T-helper 22 cell (primary cell): ENCODE results near the gene DHRS1.

Experiments
- DNase-seq: peaks from one replicate; pipeline ENCODE4 v3.0.0-alpha.2; 2020; ENCODE audit warnings: low read depth

DHRS1 gene

GRCh38 chr14:24309538-24310264, 10.1 kb upstream of the DHRS1 start, which contains the start of gene LTB4R2:
LTB4R2 (plus strand) TSS chr14:24310140; CDS start chr14:24310665, 525 bp downstream.
- no peak for DNase-seq

DNA sequence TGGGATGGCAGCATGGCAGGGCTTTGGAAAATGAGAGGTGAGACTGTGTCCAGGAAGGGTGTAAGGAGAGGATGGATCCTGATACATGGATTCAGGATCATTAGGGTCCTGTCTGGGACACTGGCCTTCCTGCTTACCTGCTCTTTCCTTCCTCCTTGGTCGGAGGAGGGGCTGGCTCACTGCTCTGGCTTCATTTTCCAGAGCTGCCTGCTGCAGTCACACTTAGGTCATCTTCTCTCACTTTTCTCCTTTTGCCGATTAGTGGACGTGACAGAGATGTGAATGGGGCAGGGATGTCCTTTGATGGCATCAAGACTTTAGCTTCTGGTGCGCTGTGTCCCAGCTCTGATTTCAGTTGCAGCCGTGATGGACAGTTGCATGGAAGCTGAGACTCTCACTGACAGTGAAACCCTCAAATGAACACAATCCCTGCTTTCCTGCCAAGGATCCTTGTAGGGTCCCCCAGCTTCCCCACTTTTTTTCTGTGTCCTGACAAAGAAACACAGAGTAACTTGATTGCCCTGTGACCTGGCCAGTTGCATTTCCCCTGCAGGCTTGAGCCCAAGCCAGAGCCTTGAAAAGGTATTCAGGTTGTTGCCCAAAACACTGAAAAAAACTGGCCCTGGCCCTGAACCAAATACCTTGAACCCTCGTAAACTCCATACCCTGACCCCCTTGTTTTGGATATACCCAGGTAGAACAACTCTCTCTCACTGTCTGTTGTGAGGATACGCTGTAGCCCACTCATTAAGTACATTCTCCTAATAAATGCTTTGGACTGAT, 9.0 kb upstream of the DHRS1 start:
- DNase-seq, result no peak

- DNase-seq, result peak; percentile 23
Observed at GRCh38 chr14:24307575-24308341, 8.2 kb upstream of the DHRS1 start, which contains the start of gene CIDEB. CIDEB (minus strand) TSS chr14:24307977; CDS start chr14:24307858, 119 bp downstream.

DNA sequence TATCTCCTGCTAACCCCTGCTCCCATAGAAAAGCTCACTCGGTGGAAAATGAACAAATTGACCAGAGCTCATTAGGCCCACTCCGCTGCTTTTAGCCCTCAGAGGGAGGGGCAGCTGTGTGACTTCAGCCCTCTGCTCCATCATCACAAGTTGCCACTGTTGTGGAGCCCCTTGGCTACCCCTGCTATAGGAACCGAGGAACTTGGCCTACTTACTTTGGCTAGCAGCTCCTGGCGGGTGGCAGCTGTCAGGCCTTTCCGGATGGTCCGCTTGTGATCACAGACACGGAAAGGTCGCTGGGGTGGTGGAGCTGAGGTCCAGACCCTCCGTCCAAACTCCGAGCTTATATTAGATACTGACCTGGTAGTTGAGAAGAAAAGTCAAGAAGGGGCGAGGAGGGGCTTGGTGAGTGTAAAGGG, 7.6 kb upstream of the DHRS1 start:
- no peak for DNase-seq

- DNase-seq, result no peak
Observed at GRCh38 chr14:24304019-24304387, 4.4 kb upstream of the DHRS1 start.

DNA sequence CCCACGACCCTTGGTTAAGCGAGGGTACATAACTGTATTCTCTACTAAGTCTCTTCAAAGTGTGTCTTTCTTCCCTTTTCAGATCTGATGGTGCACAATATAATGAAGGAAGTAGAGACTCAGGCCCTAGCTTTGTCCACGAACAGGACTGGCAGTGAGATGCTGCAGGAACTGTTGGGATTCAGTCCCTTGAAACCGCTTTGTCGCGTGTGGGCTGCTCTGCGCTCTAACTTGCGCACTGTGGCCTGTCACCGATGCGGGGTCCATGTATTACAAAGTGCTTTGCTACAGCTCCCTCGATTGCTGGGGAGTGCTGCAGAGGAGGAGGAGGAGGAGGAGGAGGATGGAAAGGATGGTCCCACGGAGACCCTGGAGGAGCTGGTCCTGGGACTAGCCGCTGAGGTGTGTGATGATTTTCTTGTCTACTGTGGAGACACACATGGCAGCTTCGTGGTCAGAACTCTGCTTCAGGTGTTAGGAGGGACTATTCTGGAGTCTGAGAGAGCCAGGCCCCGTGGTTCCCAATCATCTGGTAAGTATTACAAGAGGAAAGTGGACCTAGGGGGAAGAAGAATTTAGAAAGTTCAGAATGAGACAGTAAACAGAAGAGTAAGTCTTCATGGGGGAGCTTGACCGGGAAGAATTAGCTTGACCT, 873 bp upstream of the DHRS1 start:
- no peak for DNase-seq

DNA sequence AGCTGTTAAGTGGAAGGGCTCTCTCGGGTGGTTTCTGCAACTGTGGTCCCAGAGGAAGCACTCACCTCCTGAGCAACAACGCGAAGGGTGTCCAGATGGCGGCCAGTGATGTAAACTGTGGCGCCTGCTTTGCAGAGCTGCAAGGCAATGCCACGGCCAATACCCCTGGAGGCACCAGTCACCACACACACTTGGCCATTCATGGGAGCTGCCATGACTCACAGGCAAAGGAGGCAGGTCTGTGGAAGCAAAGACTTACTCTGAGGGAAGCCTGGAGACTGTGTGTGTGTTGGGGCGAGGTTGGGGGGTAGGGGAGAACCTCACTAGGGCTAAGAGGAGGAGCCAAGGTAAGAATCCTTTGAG, 707 bp downstream of the DHRS1 start:
- no peak for DNase-seq

DNA sequence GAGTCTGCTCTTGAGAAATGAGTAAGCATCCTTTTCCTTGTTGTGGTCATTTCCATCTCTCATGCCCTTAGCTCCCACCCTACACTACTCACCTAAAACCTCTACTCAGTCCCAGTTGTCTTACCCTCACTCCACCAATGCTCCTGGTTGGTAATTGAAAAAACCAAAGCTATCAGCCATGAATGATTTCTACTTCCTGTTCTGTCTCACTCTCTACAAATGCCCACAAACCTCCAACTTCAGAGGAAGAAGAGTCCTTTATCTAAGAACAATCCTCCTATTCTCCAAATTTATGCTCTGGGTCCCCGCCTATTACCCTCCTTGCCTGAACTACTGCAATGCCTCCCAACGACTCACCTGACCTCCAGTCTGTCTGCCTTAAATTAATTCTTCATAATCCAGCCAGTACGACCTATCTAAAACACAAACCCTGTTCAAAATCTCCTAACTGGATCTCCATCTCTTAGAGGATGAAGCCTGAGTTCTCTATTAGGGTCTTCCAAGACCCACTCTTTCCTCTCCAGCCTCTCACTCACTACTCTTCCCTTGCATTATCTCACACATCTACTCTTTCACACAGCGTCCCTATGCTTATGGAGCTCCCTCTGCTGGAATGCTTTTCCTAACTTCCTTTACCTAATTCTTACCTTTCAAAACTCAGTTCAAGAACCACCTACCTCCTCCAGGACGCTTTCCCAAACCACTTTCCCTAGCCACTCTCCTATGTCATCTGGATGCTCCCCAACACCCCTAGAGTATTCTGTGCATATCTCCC, 2.2 kb downstream of the DHRS1 start:
- DNase-seq, result no peak

DNA sequence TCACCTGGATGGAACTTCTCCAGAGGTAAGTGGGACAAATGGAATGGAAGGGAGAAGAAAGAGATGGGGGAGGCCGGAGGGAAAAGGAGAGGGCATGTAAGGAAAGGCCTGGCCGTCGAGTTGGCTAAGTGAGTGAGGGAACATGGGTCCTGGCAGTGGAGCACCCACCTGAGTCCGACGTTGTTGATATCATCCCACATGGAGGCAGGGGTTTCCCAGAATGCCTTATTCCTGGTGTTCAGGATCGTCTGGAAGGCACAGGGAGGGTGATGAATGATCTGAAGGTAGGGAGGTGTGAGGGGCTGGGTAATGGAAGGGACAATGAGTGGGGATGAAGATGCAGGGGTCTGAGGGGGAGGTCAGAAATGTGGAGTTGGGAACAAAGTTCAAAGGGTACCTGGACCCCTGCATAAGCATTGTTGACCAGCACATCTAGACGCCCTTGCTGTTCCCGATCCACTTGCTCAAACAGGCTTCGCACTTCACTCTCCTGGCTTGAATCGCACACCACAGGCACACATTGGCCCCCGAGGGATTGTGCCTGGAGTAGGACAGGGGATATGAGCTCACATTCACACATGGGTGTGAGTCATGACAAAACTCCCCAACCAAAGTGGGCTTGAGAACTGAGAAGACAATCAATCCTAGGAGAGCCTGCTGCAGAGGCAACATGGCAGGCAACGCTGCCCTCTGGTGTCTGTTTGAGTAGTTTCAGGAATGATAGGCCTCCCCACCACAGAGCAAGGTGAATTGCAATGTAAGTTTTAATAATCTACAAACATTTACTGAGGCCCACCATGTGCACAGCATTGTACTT, 3.0 kb downstream of the DHRS1 start:
- peak; percentile 53 for DNase-seq

DNA sequence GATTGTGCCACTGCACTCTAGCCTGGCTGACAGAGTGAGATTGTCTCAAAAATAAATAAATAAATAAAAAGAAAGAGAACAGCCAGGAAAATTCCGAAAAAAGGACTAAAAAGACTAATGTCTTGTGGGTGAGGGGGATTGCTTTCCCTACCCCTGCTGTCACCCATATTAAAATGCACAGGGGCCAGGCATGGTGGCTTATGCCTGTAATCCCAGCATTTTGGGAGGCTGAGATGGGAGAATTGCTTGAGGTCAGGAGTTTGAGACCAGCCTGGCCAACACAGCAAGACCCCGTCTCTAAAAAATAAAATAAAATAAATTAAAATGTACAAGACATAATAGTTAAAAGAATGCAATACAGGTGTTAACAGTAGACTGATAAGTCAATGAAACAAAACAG, 6.1 kb downstream of the DHRS1 start:
- DNase-seq, result no peak

DNA sequence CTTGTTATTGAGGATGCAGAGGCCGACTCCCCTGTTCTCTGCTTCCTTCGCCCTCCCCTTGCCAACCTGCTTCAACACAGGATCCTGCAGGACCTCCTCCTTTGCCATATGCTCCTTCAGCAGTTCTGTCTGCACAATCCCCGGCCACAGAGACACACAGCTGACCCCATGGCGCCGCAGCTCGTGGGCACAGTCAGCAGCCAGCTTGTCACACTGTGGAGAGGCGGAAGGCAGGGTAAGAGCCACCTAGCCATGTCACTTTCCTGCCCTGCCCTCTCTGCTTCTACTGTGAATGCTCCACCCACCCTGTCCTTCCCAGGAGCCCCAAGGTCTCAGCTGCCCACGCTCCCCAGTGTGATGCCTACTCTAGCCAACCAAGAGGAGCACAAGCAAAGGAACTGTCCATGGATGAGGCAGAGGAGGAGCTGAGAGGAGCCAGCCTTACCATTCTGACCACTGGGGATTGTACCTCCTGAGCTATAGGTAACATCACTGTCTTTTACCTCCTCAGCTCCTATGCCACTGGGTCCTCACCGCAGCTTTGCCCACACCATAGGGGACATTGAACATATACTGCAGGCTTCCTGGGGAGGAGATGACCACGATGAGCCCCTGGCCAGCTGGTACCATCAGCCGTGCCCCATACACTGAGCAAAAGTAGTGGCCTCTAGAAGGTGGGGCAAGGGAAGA, 7.3 kb downstream of the DHRS1 start:
- no peak for DNase-seq

DNA sequence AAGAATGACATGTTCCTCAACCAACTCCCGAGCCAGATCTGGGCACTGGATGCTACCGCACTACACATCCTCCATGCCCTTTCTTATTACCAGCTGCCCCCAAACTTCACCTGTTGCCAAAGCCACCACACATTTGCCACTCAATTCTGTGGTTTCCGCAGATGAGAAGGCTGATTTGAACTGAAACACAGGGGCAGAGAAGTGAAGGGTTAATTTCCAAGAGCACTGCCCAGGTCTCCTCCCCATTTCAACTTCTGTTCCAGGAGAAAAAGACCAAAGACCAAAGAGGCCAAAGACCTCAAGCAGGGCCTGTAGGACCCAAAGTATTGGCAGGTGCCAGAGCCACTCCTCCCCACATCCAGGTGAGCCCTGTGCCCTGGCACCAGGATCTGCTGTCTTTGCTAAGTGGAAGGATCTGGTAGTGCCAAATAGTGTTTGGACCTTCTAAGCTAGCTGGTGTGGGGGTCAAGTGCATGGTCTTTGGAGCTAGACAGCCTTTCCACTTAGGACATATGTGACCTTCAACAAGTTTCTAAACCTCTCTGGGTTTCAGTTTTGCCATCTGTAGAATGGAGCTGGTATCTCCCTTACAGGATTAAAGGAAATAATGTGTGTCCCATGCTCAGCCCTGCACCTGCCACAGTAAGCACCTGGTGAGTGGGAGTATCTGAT, 8.0 kb downstream of the DHRS1 start:
- DNase-seq, result no peak

DNA sequence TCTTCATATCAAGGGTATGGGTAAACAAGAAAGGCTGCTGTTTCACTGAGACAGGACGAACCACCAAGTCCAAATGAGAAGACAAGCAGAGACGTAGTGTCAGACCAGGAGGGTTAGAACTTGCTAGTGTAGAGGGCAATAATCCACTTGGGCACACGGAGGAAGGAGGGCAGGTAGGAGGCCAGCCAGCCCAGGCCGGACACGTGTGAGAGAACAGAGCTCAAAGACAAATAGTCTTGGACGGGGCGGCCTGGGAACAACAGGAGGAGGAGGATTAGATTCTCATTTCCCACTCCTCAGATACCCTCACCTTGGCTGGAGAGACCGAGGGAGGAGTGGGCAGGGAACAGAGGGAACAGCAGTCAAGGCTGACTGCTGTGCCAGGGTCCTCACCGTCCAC, 8.8 kb downstream of the DHRS1 start:
- no peak for DNase-seq

DNA sequence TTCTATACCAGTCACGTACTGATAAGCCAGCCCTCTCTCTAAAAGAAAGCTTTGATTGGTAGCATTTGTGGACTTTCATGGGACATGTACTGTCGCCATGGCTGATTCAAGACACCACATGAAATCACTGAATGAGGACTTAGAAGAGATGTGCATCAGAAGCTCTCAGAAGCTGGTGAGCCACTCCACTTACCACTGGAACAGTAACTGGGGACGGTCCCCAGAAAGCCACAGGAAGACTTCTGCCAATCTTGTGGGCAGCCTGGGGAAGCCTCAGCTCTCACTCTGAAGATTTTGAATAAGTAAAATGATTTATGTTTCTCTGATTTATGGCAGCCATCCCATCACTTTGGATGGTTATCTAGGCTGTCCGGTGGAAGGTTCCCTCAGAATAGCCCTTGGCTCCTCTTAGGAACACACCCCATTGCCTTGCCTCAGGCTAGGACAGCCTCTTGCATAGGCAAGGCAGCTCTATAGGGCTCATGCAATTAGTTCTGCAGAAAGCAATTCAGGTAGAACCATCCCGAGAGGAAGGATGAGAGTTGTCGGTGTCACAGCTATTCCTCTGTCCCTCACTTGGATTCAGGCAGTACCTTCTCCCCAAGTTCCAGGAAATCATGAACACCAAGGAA, 9.8 kb downstream of the DHRS1 start:
- no peak for DNase-seq

- DNase-seq, result no peak
Observed at GRCh38 chr14:24286996-24287395, 12.6 kb downstream of the DHRS1 start.

DNA sequence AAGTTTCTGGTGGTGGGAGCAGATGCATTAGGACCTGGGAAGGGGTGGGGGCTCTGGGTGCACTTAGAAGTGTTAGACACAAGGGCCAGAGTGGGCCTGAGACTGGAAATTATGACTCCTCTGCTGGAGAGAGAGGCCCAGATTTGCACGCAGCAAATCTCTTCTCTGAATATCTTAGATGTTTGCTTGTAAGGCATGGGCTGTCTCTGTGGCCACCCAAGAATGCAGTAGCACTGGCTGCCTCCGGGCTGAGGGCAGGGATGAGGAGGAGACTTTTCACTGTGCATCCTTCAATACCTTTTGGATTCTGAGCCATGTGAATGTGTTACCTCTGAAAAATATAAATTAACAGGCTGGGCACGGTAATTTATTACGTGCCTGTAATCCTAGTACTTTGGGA, 14.2 kb downstream of the DHRS1 start:
- no peak for DNase-seq

GRCh38 chr14:24284501-24285035, 15.0 kb downstream of the DHRS1 start:
- DNase-seq, result no peak

DNA sequence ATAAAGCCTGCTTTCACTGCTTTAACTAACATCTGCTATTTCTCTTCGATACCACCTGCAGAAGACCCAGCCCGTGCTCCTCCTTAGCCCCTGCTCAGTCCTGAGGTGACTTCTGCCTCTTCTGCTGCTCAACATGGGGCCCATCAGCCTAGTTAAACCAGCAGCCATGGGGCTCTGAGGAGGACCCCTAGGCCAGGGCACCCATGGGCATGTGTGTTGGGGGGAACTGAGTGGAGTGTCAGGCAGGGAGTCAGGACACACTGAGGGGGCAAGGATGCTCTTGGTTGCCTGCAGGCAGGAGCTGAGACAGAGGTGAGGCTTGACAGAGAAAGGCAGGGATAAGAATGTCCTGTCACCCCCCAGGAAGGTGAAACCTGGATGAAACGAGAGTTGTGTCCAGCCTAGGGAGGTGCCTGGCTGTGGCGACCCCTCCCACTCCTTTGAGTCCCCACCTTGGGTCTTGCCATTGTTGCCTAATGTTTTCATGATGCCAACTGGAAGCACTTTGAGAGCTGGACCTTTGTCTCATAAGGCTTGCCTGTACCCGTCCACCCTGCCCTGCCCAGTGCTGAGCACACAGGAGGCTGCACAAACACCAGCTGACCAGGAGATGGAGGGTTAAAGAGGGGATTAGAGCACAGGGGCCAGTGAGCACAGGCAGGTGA, 15.7 kb downstream of the DHRS1 start:
- no peak for DNase-seq
